ENCODE results near the gene FOXL3. TPM values are rescaled to one million over a fixed set of nuclear protein-coding genes. Genes with fewer than 3 reads are reported as not detected.
"Not testable (repeated sequence)": the region's sequence is repeated elsewhere in the genome, so short reads cannot be mapped to it uniquely, and the experiment has no call there.

The FOXL3 gene
- total and polyA plus RNA-seq, 3 donors from 2014 or later = 4.5 to 37.7 (median 14.5) TPM

GRCh38 chr7:295155-296154 lies 5.5 kb downstream of the FOXL3 start:
- H3K27me3 ChIP-seq = no peaks in the 10 kb centered on the region
- DNase-seq = peak; percentile 42
- intact Hi-C loops (cut with DNase I; ENCODE audit: low total_unique reads) = no loop called here
- no peak for TF ChIP-seq POLR2A (IDR thresholded peaks at IDR 0.05)
- TF ChIP-seq CTCF (IDR thresholded peaks at IDR 0.05) = no peak
- no peaks in the 10 kb centered on the region for H3K9me3 ChIP-seq
- H3K4me1 ChIP-seq = peaks cover 8% of the 10 kb centered on the region
- H3K27ac ChIP-seq = peak overlapping the region in 1 of 2 donors; percentile 36
- H3K4me3 ChIP-seq = no peak overlapping the region
- H3K36me3 ChIP-seq (ENCODE audit: low read depth, missing control alignments) = no peaks in the 10 kb centered on the region
- WGBS, 2 donors = 71 to 76% methylated on average over 15 to 27 of the region's 27 CpGs

DNA sequence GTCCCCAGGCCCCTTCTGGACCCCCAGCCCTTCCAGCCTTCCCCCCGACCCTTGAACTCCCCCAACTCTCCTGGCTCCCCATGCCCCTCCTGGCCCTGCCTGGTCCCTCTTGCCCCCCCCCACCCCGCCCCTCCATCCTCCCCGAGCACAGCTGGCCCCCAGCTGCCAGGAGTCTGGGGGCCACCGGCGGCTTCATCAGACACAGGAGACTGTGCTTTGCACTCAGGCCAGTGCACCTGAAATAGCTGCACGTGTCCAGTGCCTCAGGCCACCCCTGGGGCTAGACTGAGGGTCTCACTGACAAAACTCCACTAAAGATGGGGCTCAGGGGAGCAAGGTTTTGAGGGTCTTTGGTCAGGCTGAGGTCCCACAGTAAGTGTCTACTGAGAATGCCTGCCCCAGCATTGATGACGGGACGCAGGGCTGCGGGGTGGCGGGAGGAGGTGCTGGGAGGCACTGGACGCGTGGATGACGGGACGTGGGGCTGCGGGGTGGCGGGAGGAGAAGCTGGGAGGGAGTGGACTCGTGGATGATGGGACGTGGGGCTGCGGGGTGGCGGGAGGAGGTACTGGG lies 6.5 kb downstream of the FOXL3 start:
- 91 to 92% methylated on average over 15 of the region's 20 CpGs for WGBS, 2 donors
- Histone ChIP-seq H3K27ac (no peak overlapping the region), H3K27me3 (no peaks in the 10 kb centered on the region), H3K4me1 (peaks cover 5% of the 10 kb centered on the region), H3K4me3 (no peak overlapping the region), H3K9me3 (no peaks in the 10 kb centered on the region), H3K36me3 (ENCODE audit: low read depth, missing control alignments) (no peaks in the 10 kb centered on the region)
- intact Hi-C loops (cut with DNase I; ENCODE audit: low total_unique reads) = no loop called here
- DNase-seq = no peak
- TF ChIP-seq POLR2A (IDR thresholded peaks at IDR 0.05) = no peak

DNA sequence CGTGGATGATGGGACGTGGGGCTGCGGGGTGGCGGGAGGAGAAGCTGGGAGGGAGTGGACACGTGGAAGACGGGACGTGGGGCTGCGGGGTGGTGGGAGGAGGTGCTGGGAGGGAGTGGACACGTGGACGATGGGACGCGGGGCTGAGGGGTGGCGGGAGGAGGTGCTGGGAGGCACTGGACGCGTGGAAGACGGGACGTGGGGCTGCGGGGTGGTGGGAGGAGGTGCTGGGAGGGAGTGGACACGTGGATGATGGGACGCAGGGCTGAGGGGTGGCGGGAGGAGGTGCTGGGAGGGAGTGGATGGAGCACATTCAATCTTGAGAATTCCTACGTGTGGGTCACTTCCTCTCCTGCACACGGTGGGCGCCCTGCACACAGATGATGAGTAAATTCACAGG lies 7.2 kb downstream of the FOXL3 start:
- H3K4me1 ChIP-seq; H3K9me3 ChIP-seq; H3K36me3 ChIP-seq (ENCODE audit: low read depth, missing control alignments); intact Hi-C loops (cut with DNase I; ENCODE audit: low total_unique reads); H3K27ac ChIP-seq; DNase-seq; H3K27me3 ChIP-seq; H3K4me3 ChIP-seq: not testable (repeated sequence)
- WGBS, 2 donors = 77 to 84% methylated on average over 19 to 21 of the region's 24 CpGs

DNA sequence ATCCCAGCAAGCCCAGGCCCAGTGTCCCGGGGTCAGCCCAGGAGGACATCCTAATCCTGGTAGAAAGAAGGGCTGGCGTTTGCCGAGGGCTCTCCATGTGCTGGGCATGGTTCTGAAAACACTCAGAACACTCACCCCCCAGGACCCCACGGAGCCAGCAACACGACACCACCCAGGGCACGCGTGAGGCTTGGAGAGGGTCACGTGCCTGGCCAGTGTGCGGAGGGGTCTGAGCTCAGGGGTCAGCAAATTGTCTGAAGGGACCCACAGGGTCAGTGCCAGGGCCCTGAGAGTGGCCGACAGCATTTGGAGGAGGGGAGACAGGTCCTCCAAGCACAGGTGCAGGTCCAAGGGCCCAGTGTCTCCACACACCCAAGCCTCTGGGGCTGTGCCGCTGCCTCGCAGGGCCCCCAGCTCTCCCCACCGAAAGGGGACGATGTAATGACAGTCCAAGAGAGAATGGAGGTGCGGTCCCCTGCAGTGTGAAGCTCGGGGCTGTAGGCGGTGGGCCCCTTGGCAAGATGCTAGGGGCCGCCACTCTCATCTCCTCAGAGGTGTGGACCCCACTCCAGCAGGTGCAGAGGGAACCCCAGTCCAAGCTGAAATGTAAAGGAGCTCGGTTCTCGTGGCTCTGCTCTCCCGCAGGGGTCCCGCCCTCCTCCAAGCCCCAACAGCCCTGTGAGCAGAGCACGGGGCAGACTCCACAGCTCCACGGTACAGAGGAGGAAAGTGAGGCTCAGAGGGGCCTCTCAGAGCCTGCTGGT lies 7.8 kb downstream of the FOXL3 start:
- WGBS, 2 donors = 84 to 91% methylated on average over 19 to 24 of the region's 24 CpGs
- Histone ChIP-seq H3K36me3 (ENCODE audit: low read depth, missing control alignments) (no peaks in the 10 kb centered on the region), H3K9me3 (no peaks in the 10 kb centered on the region), H3K27ac (no peak overlapping the region), H3K27me3 (no peaks in the 10 kb centered on the region), H3K4me3 (no peak overlapping the region), H3K4me1 (peaks cover 5% of the 10 kb centered on the region)
- intact Hi-C loops (cut with DNase I; ENCODE audit: low total_unique reads) = no loop called here
- DNase-seq = no peak
- TF ChIP-seq POLR2A (IDR thresholded peaks at IDR 0.05) (no peak), CTCF (IDR thresholded peaks at IDR 0.05) (no peak)

DNA sequence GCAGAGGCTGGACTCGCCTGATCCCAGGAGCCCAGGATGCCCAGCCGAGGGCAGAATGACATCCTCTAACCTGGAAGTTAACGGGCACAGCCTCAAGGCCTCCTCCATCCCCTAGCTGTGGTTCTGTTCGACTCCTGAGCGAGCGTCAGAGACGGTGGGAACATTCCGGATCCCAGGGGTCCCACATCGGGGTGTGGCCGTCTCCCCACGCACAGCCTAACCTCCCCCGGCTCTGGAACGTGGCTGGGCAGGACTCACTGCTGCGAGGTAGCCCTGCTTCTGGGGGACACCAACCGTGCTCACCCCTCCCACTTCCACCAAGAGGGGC lies 8.4 kb downstream of the FOXL3 start:
- H3K4me3 ChIP-seq = no peak overlapping the region
- H3K9me3 ChIP-seq = no peaks in the 10 kb centered on the region
- no peaks in the 10 kb centered on the region for H3K27me3 ChIP-seq
- WGBS, 2 donors = 85% methylated on average over 11 to 15 of the region's 15 CpGs
- peaks cover 5% of the 10 kb centered on the region for H3K4me1 ChIP-seq
- no peaks in the 10 kb centered on the region for H3K36me3 ChIP-seq (ENCODE audit: low read depth, missing control alignments)
- no peak overlapping the region for H3K27ac ChIP-seq
- TF ChIP-seq POLR2A (IDR thresholded peaks at IDR 0.05) (no peak), CTCF (IDR thresholded peaks at IDR 0.05) (no peak)
- intact Hi-C loops (cut with DNase I; ENCODE audit: low total_unique reads) = no loop called here
- DNase-seq = no peak

Data from testis (tissue), 3 donors.